B cell (primary cell): Measurements from ENCODE around the gene PRDX2.

Experiments
- EZH2 ChIP-seq: IDR thresholded peaks from 2 replicates; pipeline ENCODE4 v1.6.1; 2012; ENCODE audit warnings: borderline replicate concordance, low read depth, mild to moderate bottlenecking, moderate library complexity, low read length; ENCODE audit not compliant: insufficient read depth, poor library complexity, severe bottlenecking
- TF ChIP-seq, protein P1 (sequence below): fragments of 200-600 bp; IDR thresholded peaks from one replicate; pipeline ENCODE4 v1.8.0; 2022; ENCODE audit warnings: antibody characterized with exemption, mild to moderate bottlenecking

DNA sequence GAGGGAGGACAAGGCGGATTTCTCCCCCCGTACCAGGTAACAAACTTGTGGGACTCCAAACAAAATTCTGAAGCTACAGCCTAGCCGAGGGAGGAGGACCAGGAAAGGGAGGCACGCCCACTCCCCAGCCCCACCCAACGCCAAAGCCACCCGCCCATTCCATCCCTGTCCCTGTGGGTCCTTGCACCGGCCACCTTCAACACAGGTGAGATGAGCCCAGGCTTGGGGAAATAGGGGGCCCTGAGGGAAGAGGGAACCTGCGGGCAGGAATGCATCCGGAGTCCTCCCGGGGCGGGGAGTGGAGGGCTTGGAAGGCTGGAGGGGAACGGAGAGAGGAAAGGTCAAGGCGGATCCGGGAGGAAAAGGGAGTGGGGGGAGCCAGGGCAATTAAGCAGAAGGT lies 50.0 kb downstream of the PRDX2 start, which contains the start of gene BEST2:
- no peak for TF ChIP-seq EZH2
- TF ChIP-seq, protein P1, sequence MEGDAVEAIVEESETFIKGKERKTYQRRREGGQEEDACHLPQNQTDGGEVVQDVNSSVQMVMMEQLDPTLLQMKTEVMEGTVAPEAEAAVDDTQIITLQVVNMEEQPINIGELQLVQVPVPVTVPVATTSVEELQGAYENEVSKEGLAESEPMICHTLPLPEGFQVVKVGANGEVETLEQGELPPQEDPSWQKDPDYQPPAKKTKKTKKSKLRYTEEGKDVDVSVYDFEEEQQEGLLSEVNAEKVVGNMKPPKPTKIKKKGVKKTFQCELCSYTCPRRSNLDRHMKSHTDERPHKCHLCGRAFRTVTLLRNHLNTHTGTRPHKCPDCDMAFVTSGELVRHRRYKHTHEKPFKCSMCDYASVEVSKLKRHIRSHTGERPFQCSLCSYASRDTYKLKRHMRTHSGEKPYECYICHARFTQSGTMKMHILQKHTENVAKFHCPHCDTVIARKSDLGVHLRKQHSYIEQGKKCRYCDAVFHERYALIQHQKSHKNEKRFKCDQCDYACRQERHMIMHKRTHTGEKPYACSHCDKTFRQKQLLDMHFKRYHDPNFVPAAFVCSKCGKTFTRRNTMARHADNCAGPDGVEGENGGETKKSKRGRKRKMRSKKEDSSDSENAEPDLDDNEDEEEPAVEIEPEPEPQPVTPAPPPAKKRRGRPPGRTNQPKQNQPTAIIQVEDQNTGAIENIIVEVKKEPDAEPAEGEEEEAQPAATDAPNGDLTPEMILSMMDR = no peak
